B cell (primary cell): Measurements from ENCODE around the gene ARL5A.

Experiments used
- EZH2 ChIP-seq: IDR thresholded peaks from 2 replicates; pipeline ENCODE4 v1.6.1; 2012; ENCODE audit warnings: borderline replicate concordance, low read depth, mild to moderate bottlenecking, moderate library complexity, low read length; ENCODE audit not compliant: insufficient read depth, poor library complexity, severe bottlenecking
- TF ChIP-seq, protein P1 (sequence below): fragments of 200-600 bp; IDR thresholded peaks from one replicate; pipeline ENCODE4 v1.8.0; 2022; ENCODE audit warnings: antibody characterized with exemption, mild to moderate bottlenecking

GRCh38 chr2:151828143-151828889, at the start of gene ARL5A:
- TF ChIP-seq, protein P1, sequence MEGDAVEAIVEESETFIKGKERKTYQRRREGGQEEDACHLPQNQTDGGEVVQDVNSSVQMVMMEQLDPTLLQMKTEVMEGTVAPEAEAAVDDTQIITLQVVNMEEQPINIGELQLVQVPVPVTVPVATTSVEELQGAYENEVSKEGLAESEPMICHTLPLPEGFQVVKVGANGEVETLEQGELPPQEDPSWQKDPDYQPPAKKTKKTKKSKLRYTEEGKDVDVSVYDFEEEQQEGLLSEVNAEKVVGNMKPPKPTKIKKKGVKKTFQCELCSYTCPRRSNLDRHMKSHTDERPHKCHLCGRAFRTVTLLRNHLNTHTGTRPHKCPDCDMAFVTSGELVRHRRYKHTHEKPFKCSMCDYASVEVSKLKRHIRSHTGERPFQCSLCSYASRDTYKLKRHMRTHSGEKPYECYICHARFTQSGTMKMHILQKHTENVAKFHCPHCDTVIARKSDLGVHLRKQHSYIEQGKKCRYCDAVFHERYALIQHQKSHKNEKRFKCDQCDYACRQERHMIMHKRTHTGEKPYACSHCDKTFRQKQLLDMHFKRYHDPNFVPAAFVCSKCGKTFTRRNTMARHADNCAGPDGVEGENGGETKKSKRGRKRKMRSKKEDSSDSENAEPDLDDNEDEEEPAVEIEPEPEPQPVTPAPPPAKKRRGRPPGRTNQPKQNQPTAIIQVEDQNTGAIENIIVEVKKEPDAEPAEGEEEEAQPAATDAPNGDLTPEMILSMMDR, result no peak
- TF ChIP-seq EZH2, result no peak
